ENCODE results near the gene FIGN.
A peak's percentile ranks its signal among the peaks of the same experiment; 100 is the strongest.

FIGN gene

DNA sequence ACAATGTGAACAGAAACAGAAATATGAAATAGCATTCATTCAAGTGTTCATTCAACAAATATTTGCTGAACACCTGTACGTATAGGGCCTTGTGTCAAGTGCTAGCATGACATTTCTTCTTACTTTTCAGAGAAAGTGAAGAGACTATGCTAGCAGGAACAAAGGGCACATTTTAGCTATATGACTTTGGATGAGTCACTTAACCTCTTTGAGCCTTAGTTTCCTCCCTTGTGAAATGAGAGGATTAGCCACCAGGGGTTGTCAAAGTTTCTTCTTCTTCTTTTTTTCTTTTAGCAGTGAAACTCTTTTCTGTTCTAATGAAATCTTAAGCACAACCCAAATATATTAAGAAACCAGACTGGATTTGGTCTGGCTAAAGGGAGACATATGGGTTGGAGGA lies 53.1 kb downstream of the FIGN start:
- peak; percentile 36 for TF ChIP-seq CTCF (IDR thresholded peaks at IDR 0.05; ENCODE audit: low read depth, low read length)
- in situ Hi-C loops (cut with HindIII; ENCODE audit: low sequenced_read_pairs), result no loop called here

GRCh38 chr2:163681745-163682144 lies 54.1 kb downstream of the FIGN start:
- in situ Hi-C loops (cut with HindIII; ENCODE audit: low sequenced_read_pairs), result no loop called here
- DNase-seq (ENCODE audit: low read depth, low spot score), result peak; percentile 64
- TF ChIP-seq CTCF (IDR thresholded peaks at IDR 0.05; ENCODE audit: low read depth, low read length), result no peak
- H3K4me3 ChIP-seq (ENCODE audit: low read depth, low read length), result no peak overlapping the region

More for the DNA sequence above, 53.1 kb downstream of the FIGN start:
- peak; percentile 46 for DNase-seq (ENCODE audit: low read depth, low spot score)
- H3K4me3 ChIP-seq (ENCODE audit: low read depth, low read length), result no peak overlapping the region

DNA sequence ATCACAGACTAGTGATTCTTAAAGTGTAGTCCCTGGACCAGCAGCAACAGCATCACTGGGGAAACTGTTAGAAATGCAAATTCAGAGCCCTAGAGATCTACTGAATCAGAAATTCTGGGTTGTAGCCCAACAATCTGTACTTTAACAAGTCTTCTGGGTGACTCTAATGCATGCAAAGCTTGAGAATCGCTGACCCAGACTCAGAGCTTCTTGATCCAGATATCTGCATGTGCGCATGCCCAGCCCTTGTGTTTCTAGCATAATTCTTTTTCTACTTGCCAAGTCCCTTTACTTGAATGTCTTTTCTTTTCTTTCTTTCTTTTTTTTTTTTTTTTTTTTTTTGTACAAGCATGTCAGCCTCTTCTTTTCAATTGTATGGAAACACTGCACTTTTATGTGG lies 60.4 kb downstream of the FIGN start:
- no peak overlapping the region for H3K4me3 ChIP-seq (ENCODE audit: low read depth, low read length)
- in situ Hi-C loops (cut with HindIII; ENCODE audit: low sequenced_read_pairs), result no loop called here
- no peak for DNase-seq (ENCODE audit: low read depth, low spot score)
- TF ChIP-seq CTCF (IDR thresholded peaks at IDR 0.05; ENCODE audit: low read depth, low read length), result no peak

DNA sequence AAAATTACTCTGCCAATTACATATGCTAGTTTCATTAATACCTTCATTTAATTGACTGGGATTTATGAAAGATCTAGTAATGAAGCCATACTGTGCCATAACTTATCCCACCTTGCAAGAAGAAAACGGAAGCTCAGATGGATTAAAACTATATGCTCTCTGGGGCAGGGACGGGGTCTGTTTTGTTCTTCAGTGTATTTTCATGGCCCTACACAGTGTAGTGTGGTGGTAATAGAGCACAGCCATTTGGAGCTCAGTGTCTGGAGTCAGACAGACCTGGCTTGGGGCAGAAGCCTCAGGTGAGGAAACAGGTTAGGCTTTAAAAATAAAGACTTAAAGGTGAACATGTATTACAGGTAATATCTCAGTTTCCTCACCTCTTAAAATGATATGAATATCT lies 62.3 kb downstream of the FIGN start:
- H3K4me3 ChIP-seq (ENCODE audit: low read depth, low read length), result no peak overlapping the region
- TF ChIP-seq CTCF (IDR thresholded peaks at IDR 0.05; ENCODE audit: low read depth, low read length), result no peak
- in situ Hi-C loops (cut with HindIII; ENCODE audit: low sequenced_read_pairs), result no loop called here
- no peak for DNase-seq (ENCODE audit: low read depth, low spot score)

- no peak for TF ChIP-seq CTCF (IDR thresholded peaks at IDR 0.05; ENCODE audit: low read depth, low read length)
- DNase-seq (ENCODE audit: low read depth, low spot score), result no peak
Observed at GRCh38 chr2:163670929-163671328, 64.9 kb downstream of the FIGN start.

DNA sequence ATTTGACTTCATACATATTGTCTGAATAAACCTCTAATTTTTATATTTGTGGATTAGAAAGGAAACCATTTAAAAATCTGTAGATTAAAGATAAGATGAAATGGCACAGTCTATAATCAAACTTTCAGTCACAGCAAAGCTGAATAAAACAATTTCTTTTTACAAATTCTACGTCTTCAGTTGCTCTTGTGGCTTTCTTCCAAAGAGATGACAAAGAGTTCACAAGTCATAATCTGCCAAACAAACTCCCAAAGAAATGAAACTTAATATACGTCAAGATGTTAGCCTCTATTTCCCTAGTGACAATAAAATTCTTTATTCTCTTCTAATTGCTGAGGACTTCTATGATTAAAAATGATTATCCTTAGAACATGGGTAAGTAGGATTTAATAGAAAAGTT lies 66.3 kb downstream of the FIGN start:
- no peak for TF ChIP-seq CTCF (IDR thresholded peaks at IDR 0.05; ENCODE audit: low read depth, low read length)
- no peak overlapping the region for H3K4me3 ChIP-seq (ENCODE audit: low read depth, low read length)
- no peak for DNase-seq (ENCODE audit: low read depth, low spot score)
- in situ Hi-C loops (cut with HindIII; ENCODE audit: low sequenced_read_pairs), result no loop called here

More at GRCh38 chr2:163670929-163671328, 64.9 kb downstream of the FIGN start:
- no peak overlapping the region for H3K4me3 ChIP-seq (ENCODE audit: low read depth, low read length)
- in situ Hi-C loops (cut with HindIII; ENCODE audit: low sequenced_read_pairs), result no loop called here
